Measurements from ENCODE around the gene PDCD1. TPM values are rescaled to one million over a fixed set of nuclear protein-coding genes. Genes with fewer than 3 reads are reported as not detected.

The PDCD1 gene
- total and polyA plus RNA-seq, 2 of the 8 experiments (the other 6 are each of a cell fraction or from before 2014, with no cell fraction given): 0.48 to 1.1 TPM

DNA sequence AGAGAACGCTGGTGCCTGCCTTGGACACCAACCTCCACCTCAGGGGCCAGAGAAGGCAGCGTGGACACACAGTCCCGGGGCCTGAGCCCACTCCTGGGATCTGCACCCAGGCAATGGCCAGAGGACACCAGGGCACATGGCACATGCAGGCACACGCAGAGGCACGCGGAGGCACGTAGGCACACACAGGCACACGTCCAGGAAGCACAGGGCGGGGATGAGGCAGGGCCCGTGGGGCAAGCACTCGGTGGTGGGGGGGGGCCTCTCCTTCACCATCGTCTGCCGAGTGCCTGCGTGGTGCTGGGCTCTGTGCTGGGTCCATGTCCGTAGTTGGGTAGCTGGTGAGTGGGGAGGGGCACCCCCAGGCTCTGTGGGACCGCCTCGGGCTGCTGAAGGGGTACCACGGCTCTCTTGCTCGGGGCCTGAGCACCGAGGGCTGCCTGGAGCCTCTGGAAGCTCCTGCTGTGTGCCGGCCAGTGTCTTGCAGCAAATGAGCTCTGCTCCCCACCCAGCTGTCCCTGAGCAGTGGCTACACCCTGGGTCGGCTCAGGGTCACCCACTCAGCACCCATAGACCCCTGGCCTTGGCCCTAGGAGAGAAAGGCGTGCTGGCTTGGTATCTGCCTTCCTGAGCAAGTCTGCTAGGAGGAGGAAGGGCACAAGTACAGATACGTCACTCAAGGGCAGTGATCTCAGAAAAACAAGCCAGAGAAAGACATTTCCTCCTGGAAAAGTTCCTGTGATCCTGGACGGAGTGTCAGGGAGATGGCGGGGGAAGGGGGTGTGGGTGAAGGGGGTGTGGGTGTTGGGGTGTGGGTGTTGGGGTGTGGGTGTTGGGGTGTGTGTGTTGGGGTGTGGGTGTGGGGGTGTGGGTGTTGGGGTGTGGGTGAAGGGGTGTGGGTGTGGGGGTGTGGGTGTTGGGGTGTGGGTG is 37.3 kb upstream of the PDCD1 start:
- Histone ChIP-seq H2AK5ac (ENCODE audit: low read depth, low read length) (no peak overlapping the region), H2AFZ (ENCODE audit: low read length) (no peak overlapping the region), H3K4me3 (ENCODE audit: extremely low read depth in 1 of 4, insufficient read depth in 2 of 4, low read depth in 3 of 4, low read length in 4 of 4) (no peak overlapping the region), H2BK15ac (ENCODE audit: low read length) (no peak overlapping the region), H3K4me1 (replicated peaks in 1 of 4; ENCODE audit: control insufficient read depth in 3 of 4, insufficient read depth in 4 of 4, low read length in 3 of 4) (peaks cover 0 to 12% (median 5%) of the 10 kb centered on the region in 4 experiments; a peak in 3 of 7 replicates), H3K9me3 (ENCODE audit: insufficient read depth in 2 of 2, low read depth in 1 of 2, low read length in 1 of 2) (no peaks in the 10 kb centered on the region), H3K79me2 (ENCODE audit: control insufficient read depth in 1 of 2, insufficient read depth in 2 of 2, low read length in 2 of 2) (no peaks in the 10 kb centered on the region), H3K79me1 (ENCODE audit: low read depth, low read length) (peaks cover 5% of the 10 kb centered on the region; the same call in 1 of the 2 replicates), H3K23ac (ENCODE audit: insufficient read length) (no peak overlapping the region), H2BK12ac (ENCODE audit: low read depth, low read length) (no peak overlapping the region), H4K91ac (replicated peaks; ENCODE audit: insufficient read length, low read length) (no peak overlapping the region), H3K14ac (ENCODE audit: insufficient read length) (no peak overlapping the region), H4K8ac (ENCODE audit: extremely low read depth, insufficient read depth, low read length) (no peak overlapping the region), H3K4ac (replicated peaks; ENCODE audit: insufficient read length, low read depth, low read length) (no peak overlapping the region), H2BK120ac (replicated peaks; ENCODE audit: low read depth, low read length) (no peak overlapping the region), H2BK5ac (ENCODE audit: low read depth, low read length) (peak overlapping the region; percentile 52; the same call in 1 of the 2 replicates), H3K27ac (ENCODE audit: low read depth, low read length) (no peak overlapping the region), H3K23me2 (ENCODE audit: low read depth, low read length) (peaks cover 6% of the 10 kb centered on the region; the same call in 1 of the 2 replicates), H3K9ac (replicated peaks in 1 of 4; ENCODE audit: extremely low read depth in 1 of 4, low read depth in 3 of 4, low read length in 3 of 4) (no peak overlapping the region), H3K56ac (replicated peaks; ENCODE audit: insufficient read length, low read depth, low read length) (no peak overlapping the region), H2BK20ac (ENCODE audit: low read length) (no peak overlapping the region), H3K36me3 (ENCODE audit: control insufficient read depth in 2 of 4, insufficient read depth in 4 of 4, low read length in 3 of 4) (no peaks in the 10 kb centered on the region), H3K4me2 (ENCODE audit: insufficient read depth in 1 of 2, low read depth in 2 of 2, low read length in 2 of 2) (no peak overlapping the region), H4K20me1 (replicated peaks in 1 of 2; ENCODE audit: control insufficient read depth in 1 of 2, insufficient read depth in 2 of 2, low read length in 2 of 2) (peaks cover 2% of the 10 kb centered on the region in 2 experiments), H3K27me3 (replicated peaks in 1 of 4; ENCODE audit: control insufficient read depth in 3 of 4, extremely low read depth in 1 of 4, insufficient read depth in 3 of 4, low read length in 3 of 4) (no peaks in the 10 kb centered on the region), H4K5ac (ENCODE audit: insufficient read length, low read depth, low read length) (no peak overlapping the region), H3K18ac (ENCODE audit: extremely low read depth, low read length) (no peak overlapping the region; the same call in 1 of the 2 replicates)
- FAIRE-seq (no peak), DNase-seq (ENCODE audit: low read depth in 1 of 2, low spot score in 2 of 2) (peak in 1 of 2 experiments; percentile 50)
- 85% methylated on average over 20 of the region's 26 CpGs; no CpG with 5 or more reads in 1 of the 2 experiments for WGBS, 2 experiments (ENCODE audit: extremely low coverage in 1 of 2, insufficient coverage in 1 of 2, insufficient read length in 1 of 2, insufficient replicate concordance in 2 of 2, low coverage in 1 of 2, low lambda C conversion rate in 2 of 2, missing lambda C conversion rate in 1 of 2)
- ChIA-PET POLR2A (ENCODE audit: partially characterized antibody) (interaction anchor here (1.5 kb wide), 1 partner anchor 194 kb away, joined by 4 read pairs; the partner anchor contains the start of gene ING5), CTCF (ENCODE audit: partially characterized antibody) (interaction anchor here (0.7 kb wide), 1 partner anchor 8 kb away, joined by 5 read pairs; no protein-coding TSS in a partner anchor)
- no peak for TF ChIP-seq BACH1 (IDR thresholded peaks at IDR 0.05; ENCODE audit: low read length)
- TF ChIP-seq CHD1 (IDR thresholded peaks at IDR 0.05; ENCODE audit: low read depth, low read length): no peak
- no peak for TF ChIP-seq POU5F1 (IDR thresholded peaks at IDR 0.05; ENCODE audit: low read depth, low read length)
- TF ChIP-seq, protein P1, sequence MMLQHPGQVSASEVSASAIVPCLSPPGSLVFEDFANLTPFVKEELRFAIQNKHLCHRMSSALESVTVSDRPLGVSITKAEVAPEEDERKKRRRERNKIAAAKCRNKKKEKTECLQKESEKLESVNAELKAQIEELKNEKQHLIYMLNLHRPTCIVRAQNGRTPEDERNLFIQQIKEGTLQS (IDR thresholded peaks at IDR 0.05; ENCODE audit: insufficient read depth, low read depth, low read length): no peak
- TF ChIP-seq POLR2AphosphoS5 (IDR thresholded peaks at IDR 0.05; ENCODE audit: low read depth, low read length): no peak
- no peak for TF ChIP-seq TCF12 (IDR thresholded peaks at IDR 0.05; ENCODE audit: low read depth, low read length)
- no peak for TF ChIP-seq POLR2A (IDR thresholded peaks at IDR 0.05; ENCODE audit: control extremely low read depth in 1 of 2, low read depth in 2 of 2, low read length in 2 of 2)
- no peak for TF ChIP-seq HDAC6 (IDR thresholded peaks at IDR 0.05; ENCODE audit: low read depth, low read length)
- TF ChIP-seq, protein P2, sequence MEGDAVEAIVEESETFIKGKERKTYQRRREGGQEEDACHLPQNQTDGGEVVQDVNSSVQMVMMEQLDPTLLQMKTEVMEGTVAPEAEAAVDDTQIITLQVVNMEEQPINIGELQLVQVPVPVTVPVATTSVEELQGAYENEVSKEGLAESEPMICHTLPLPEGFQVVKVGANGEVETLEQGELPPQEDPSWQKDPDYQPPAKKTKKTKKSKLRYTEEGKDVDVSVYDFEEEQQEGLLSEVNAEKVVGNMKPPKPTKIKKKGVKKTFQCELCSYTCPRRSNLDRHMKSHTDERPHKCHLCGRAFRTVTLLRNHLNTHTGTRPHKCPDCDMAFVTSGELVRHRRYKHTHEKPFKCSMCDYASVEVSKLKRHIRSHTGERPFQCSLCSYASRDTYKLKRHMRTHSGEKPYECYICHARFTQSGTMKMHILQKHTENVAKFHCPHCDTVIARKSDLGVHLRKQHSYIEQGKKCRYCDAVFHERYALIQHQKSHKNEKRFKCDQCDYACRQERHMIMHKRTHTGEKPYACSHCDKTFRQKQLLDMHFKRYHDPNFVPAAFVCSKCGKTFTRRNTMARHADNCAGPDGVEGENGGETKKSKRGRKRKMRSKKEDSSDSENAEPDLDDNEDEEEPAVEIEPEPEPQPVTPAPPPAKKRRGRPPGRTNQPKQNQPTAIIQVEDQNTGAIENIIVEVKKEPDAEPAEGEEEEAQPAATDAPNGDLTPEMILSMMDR (IDR thresholded peaks at IDR 0.05; ENCODE audit: control extremely low read depth in 1 of 3, insufficient read depth in 1 of 3, low read depth in 1 of 3, low read length in 3 of 3): no peak

All from H1 (cell line).